NCI-H1417 treated with DMSO at 0.1 percent for 48 hours (cell line): ENCODE measurements around the gene JARID2.
A peak's percentile ranks its signal among the peaks of the same experiment; 100 is the strongest.

Experiments used
- DNase-seq: peaks from one replicate; lab custom pipeline; 2025; lab: John Stamatoyannopoulos, UW

JARID2 gene

DNA sequence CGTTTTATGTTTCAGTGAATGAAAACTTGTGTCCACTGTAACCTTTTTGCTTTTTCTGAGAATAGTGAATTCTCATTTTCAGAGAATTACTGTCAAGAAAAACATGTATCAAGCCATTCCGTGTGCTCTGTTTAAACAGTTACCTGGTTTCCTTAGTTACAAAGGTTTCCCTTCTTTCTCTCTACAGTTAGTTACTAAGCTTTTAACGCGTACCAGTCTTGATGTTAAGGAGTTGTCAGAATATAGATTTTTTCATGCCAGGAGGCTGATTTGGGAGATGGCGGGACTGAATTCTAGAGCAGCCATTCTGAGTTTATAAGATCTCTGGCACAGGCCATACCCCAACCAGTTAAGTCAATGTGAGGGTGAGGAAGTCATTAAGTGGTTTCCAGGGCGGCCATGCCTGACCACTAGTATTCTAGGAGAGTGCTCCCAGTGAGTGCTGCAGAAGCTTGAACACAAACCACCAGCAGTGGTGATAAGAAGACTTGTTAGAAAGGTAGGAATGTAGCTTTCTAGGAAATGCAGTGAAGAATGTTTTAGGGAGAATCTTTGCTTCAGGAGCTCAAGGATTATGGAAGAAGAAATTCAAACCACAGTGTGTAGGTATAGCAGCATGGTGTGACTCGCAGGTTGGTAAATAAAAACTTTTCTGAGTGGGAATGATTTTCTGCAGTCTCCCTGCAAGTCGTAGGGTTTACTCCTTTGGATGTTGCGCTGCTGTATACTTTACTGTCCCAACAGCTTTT is 112.9 kb downstream of the JARID2 start:
- DNase-seq = no peak

DNA sequence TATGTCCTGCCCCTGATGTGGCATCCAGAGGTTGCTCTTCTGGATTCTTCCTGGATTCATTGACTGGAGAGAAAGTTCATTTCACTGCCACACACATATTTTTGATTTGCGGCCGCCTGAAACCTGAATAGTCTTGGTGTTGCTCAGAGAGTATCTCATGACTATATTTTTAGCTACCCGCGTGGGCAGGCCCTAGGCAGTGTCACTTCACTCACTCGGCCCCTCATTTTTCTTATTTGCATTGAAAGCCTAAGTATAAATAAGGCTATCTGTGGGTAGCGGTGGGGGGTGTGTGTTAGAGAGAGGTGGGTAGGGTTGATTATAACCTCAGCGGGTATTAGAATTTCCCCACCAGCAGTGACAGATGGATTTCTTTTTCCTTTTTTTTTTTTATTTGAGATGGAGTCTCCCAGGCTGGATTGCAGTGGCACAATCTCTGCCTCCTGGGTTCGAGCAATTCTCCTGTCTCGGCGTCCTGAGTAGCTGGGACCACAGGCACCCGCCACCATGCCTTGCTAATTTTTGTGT is 113.5 kb downstream of the JARID2 start:
- no peak for DNase-seq

- DNase-seq = no peak
Observed at GRCh38 chr6:15360300-15360699, 114.4 kb downstream of the JARID2 start.

DNA sequence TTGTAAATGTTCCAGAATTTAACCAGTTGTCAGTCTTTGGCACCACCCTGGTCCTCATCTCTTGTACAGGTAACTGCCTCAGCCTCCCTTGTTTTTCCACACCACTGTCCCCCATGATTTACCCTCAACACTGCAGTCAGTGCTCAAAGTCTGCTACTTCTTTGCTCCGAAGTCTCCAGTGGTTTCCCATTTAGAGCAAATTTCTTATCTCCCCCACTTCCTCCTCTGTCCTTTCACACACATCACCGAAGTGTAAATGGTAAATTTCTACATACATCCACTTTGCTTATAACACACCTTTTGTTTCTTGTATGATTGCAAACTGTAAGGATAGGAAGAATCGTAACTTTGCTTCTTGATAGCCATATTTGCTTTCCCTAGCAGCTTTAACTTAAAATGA is 115.3 kb downstream of the JARID2 start:
- DNase-seq = no peak

DNA sequence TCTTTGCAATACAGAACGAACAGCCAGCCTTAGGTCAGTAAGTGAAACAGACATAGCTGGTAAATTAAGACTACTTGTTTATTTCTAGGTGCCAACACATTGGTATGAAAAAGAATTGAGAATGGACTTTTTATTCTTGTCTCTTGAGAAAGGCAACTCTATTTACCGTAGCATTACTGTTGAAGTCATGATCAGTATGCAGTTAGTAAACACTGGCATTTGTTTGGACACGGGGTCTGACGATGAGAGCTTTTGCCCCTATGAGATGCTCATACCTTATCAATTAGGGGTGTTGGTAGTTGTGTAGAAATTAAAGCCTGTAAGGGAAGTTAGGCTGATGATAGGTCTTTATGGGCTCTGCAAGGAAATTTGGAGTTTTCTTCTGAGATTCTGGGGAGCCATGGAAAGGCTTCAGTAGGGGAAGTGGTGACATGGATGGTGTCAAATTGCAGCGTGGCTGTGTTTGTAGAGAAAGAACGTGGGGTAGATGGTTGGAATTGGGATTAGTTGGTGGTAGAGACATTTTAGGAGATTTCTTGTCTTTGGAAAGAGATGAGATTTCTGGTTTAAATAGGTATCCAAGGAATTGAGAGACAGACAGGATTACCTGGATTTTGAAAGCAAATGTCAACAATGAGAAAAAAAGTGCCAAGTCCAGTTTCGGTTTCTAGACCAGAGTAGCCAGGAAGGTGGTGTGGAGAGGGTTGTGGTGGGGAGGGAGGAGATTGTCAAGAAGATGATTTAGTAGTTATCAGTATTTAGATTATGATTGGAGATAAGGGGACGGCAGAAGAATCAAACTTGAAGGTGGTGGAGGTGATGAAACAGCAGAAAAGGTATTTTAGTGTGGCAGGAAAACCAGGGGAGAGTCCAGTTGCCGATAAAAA is 116.6 kb downstream of the JARID2 start:
- DNase-seq = no peak

- DNase-seq = no peak
Observed at GRCh38 chr6:15363164-15363522, 117.3 kb downstream of the JARID2 start.

DNA sequence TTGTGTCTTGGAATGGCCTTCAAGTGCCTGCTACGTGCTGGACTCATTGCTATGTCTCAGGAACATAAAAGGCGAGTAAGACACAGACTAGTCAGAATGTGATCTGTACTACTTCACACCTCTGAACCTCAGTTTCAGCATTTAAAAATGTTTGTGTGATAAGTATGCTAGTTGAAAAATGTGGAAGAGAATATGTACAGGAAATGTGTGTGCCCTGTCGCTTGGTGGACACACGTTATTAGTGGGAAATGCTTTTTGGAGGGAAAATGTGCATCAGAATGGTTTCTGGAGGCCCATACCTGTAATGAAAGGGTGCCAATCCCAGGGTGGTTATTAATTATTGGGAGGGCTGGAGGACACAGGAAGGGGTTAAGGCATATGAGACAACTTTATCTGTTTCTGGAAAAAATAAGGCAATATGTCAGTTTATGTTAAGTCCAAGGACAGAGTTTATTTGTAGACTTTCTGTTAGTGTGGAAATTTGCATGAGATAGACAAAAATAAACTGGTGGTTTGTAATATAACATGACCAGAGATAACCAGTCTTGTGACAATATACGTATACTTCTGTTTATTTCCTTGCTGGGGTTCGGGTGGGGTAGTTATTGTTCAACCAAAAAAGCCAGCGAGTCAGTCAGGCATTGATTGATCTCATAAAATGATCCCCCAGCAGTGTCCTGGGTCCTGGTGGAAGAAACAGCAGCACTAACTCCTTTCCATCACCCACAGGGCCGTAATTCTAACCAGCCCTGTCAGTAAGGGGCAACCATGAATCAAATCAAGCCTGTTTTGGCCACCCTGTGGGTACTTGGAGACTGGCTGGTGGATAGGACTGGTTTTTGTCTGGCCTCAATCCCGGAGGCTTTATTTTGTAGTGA is 117.9 kb downstream of the JARID2 start:
- no peak for DNase-seq

GRCh38 chr6:15364401-15365037 is 118.7 kb downstream of the JARID2 start:
- DNase-seq = no peak

- peak; percentile 80 for DNase-seq
Observed at GRCh38 chr6:15365273-15365687, 119.4 kb downstream of the JARID2 start.

- no peak for DNase-seq
Observed at GRCh38 chr6:15366003-15366535, 120.2 kb downstream of the JARID2 start.

- no peak for DNase-seq
Observed at GRCh38 chr6:15366879-15367278, 121.0 kb downstream of the JARID2 start.

DNA sequence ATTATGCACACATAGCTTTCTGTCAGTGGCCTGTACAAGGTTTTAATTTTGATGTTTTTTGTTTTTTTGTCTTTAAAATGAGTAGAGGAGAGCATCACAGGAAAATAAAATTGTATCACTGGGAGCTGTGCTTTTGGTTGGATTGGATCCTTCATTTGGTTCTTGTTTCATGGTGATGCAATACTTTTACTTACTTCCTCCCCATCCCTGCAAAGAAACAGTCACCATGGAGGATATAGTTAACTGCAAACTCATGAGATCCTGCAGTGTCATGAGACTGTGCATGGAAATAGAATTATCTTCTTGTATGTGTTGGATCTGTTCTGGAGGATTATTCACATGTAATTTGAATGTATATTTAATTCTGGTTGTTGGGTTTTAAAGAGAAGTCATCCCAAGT is 122.3 kb downstream of the JARID2 start:
- no peak for DNase-seq

GRCh38 chr6:15368873-15369272 is 123.0 kb downstream of the JARID2 start:
- no peak for DNase-seq

DNA sequence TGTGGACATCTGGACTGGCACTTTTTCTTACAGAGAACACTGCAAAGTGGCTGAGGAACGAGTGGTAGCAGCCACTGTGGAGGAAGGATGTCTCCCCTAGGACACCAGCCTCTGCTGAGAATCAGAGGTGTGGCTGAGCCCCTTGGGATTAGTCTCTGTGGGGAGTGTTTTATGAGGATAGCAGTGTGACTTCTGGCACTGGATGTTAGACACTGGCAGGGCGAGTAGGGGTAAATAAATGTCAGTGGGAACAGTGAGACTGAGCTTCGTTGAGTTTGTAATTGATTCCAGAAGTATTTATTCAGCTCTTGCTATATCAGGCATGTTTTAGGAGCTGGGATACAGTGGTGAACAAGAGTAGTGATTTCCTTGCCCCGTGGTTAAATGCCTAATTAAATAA is 124.0 kb downstream of the JARID2 start:
- DNase-seq = no peak

DNA sequence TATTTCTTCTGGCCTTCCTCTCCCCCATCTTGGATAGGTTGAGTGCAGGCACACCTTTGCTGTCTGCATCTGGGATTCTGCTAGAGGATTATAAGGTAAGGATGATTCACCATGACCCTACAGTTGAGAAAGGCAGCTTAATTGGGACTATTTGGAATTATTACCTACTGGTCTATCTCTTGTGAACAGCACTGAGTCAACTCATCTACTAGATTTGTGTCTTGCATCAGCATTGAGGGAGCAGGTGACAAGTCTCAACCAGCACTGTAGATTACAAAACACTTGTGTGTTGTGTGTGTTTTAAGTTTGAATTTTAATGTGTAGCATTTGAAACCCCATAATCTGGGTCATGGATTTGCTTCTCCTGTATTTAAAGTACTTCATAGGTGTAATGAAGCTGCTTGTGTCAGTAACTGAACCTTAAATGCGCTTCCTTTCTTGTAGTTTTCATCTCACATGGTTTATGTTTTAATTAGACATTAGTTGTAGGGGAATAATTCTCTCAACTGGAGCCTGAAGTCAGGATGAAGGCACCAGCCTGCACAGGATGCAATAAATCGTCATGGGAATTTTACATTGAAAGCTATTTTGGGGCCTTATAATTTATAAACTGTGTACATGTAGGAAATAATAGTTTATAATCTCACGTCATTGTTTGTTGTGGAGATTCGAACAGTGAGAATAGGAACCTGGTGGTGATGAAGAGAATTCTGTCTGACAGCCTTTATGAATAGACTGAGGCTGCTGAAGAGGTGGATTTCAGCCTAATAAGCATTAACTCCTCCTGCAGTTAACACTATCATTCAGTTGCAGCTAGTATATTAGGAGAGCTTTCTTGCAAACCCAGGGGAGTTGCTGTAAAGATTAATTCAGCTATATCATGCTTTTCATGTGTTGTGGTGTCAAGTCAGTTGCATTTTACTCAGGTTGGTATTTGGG is 125.1 kb downstream of the JARID2 start:
- no peak for DNase-seq

DNA sequence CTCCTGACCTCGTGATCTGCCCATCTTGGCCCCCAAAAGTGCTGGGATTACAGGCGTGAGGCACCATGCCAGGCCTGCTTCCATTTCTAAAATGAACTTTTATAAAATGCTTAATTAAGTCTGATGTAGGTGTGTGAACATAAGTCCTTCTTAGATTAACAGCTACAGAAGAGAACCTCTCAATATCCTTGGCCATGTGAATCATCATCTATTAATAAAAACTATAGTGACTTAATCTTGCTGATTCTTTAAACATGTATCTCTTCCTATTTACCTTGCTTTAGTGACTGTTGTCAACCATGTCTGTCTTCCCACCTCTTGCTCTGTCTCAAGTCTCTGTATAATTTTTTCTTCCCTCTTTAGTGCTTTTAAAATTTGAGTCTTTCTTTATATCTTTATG is 127.1 kb downstream of the JARID2 start:
- no peak for DNase-seq

DNA sequence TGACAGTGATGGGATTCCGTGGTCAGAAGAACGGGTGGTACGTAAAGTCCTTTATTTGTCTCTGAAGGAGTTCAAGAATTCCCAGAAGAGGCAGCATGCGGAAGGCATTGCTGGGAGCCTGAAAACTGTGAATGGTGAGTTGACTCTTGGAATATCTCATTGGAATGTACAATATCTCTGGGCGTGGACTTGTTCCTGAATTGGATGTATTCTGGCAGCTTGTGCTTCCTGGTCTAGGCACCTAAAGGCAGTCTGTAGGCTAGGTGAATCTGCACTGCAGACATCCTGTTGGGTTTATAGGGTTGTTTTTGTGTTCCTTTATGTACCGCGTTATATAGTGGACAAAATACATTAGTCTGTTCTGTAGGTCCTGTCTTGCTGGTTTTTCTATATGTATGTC is 128.2 kb downstream of the JARID2 start:
- no peak for DNase-seq

DNA sequence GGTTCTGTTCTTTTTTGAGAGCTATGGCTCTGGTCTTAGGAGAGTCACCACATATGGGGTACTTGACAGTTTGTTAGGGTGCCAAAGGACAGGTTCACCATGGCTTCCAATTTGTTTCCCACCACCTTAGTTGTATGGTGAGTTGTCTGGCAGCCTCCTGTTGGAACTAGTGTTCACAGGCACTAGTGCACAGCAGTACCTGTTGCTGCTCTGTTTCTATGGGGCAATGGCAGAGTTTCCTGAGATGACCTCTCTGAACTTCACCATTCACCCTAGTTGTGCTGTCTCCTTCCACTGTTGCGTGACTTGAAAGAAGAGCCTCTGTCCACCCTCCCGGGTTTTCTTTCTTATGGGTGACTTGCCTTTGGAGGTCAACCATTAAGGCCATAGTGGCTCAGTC is 129.1 kb downstream of the JARID2 start:
- DNase-seq = no peak

DNA sequence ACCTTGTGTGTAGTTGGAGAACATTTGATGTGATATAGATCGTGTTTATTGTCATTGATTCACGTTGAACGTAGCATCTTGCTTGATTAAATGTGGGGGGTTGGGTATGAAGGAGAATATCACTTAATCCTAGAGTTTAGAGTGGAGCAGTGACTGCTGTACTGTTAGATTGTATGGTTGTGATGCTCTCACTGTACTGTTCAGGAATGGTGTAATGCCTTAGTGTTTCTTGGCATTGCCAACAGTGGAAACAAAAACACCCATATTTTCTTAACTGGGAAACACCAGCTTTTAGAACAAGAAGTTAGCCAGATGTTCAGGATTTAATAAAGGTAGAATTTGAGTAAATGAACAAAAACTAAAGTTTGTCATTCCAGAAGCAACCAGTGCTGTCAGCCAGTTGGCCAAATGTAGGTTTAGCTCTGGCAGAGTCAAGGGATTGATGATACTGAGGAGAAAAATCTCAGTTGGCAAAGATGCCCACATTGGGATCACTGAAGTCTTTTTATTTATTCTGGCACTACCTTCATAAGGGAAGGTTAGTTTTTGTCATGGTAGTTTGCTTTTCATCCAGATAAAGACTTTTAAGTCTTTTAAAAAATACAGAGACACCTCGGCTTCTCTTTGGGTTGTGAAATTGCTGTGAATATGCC is 129.9 kb downstream of the JARID2 start:
- no peak for DNase-seq
